ENCODE results near the gene SSH2. TPM values are rescaled to one million over a fixed set of nuclear protein-coding genes. Genes with fewer than 3 reads are reported as not detected.

Gene SSH2
- total and polyA plus RNA-seq, 2 of the 13 experiments (the other 11 are each of a cell fraction or from before 2014, with no cell fraction given), result 6.0 to 6.4 TPM

GRCh38 chr17:29793501-29793900, 136.5 kb downstream of the SSH2 start:
- intact Hi-C loops (cut with micrococcal nuclease; ENCODE audit: unreplicated experiment), result no loop called here
- POLR2A ChIA-PET, result no interaction called here
- BruUV-seq (replicated peaks), result no TSS peak
- H3K9ac ChIP-seq (ENCODE audit: insufficient read depth, low read depth, low read length), result no peak overlapping the region
- WGBS (ENCODE audit: low lambda C conversion rate), result 77% methylated on average over 5 of the region's 5 CpGs
- no peak overlapping the region for H3K27ac ChIP-seq (ENCODE audit: extremely low read length, insufficient read depth, low read length)
- DNase-seq (ENCODE audit: low spot score) (no peak), ATAC-seq (no peak), FAIRE-seq (no peak)
- in situ Hi-C loops (cut with HindIII; ENCODE audit: extremely low pct_ligation_motif_present, low pct_unique_long_range_greater_than_20kb), result no loop called here
- no peaks in the 10 kb centered on the region for H4K20me1 ChIP-seq (ENCODE audit: insufficient read depth, low read length)
- H3K27me3 ChIP-seq (ENCODE audit: control insufficient read depth in 1 of 2, insufficient read depth in 2 of 2, low read length in 2 of 2), result no peaks in the 10 kb centered on the region
- H3K9me3 ChIP-seq (ENCODE audit: low read length), result no peaks in the 10 kb centered on the region
- no peaks in the 10 kb centered on the region for H3K4me1 ChIP-seq (ENCODE audit: insufficient read depth, low read length)
- H3K79me2 ChIP-seq (ENCODE audit: insufficient read depth, low read length), result no peaks in the 10 kb centered on the region
- CTCF ChIA-PET (ENCODE audit: low intra/inter-chr PET ratio, low total read pairs), result no interaction called here
- H3K4me3 ChIP-seq (replicated peaks in 1 of 3; ENCODE audit: insufficient read depth in 1 of 3, low read depth in 2 of 3, low read length in 3 of 3), result no peak overlapping the region
- H3K36me3 ChIP-seq (replicated peaks in 1 of 2; ENCODE audit: control insufficient read depth in 1 of 2, insufficient read depth in 2 of 2, low read length in 2 of 2), result no peaks in the 10 kb centered on the region
- H2AFZ ChIP-seq (ENCODE audit: low read length), result no peak overlapping the region
- no peak overlapping the region for H3K4me2 ChIP-seq (ENCODE audit: low read depth, low read length)
- no peak for TF ChIP-seq ZNF407 (CRISPR knock-in tag; IDR thresholded peaks at IDR 0.05; ENCODE audit: not compliant biosample characterization)
- TF ChIP-seq JUND (CRISPR knock-in tag; IDR thresholded peaks at IDR 0.05), result no peak
- TF ChIP-seq ZNF234 (CRISPR knock-in tag; conservative IDR thresholded peaks at IDR 0.05), result no peak
- no peak for TF ChIP-seq KDM1A (CRISPR knock-in tag; IDR thresholded peaks at IDR 0.05)
- no peak for TF ChIP-seq HDAC1 (CRISPR knock-in tag; IDR thresholded peaks at IDR 0.05)
- no peak for TF ChIP-seq NR0B2 (CRISPR knock-in tag; IDR thresholded peaks at IDR 0.05)
- TF ChIP-seq MATR3 (CRISPR knock-in tag; IDR thresholded peaks at IDR 0.05), result no peak
- TF ChIP-seq SP2 (CRISPR knock-in tag; IDR thresholded peaks at IDR 0.05), result no peak
- no peak for TF ChIP-seq FOXK2 (IDR thresholded peaks at IDR 0.05)
- TF ChIP-seq NCOA2 (CRISPR knock-in tag; IDR thresholded peaks at IDR 0.05), result no peak
- TF ChIP-seq ZNF782 (CRISPR knock-in tag; IDR thresholded peaks at IDR 0.05; ENCODE audit: borderline replicate concordance), result no peak
- TF ChIP-seq ZNF180 (CRISPR knock-in tag; IDR thresholded peaks at IDR 0.05; ENCODE audit: borderline replicate concordance, low read depth), result no peak
- TF ChIP-seq ZNF441 (CRISPR knock-in tag; IDR thresholded peaks at IDR 0.05; ENCODE audit: borderline replicate concordance), result no peak
- no peak for TF ChIP-seq PHB2 (IDR thresholded peaks at IDR 0.05; ENCODE audit: partially characterized antibody)
- TF ChIP-seq THAP8 (CRISPR knock-in tag; IDR thresholded peaks at IDR 0.05; ENCODE audit: borderline replicate concordance), result no peak
- no peak for TF ChIP-seq WIZ (CRISPR knock-in tag; IDR thresholded peaks at IDR 0.05)

All from HepG2 (cell line).